Vagina (tissue), 2 donors: ENCODE data around the gene DGKD. TPM values are rescaled to one million over a fixed set of nuclear protein-coding genes. Genes with fewer than 3 reads are reported as not detected.
A peak's percentile ranks its signal among the peaks of the same experiment; 100 is the strongest.
"Not testable (repeated sequence)": the region's sequence is repeated elsewhere in the genome, so short reads cannot be mapped to it uniquely, and the experiment has no call there.

ENCODE experiments used
- DNase-seq, 2 donors: peaks; one replicate each; pipeline ENCODE4 v3.0.0-alpha.2; 2017; ENCODE audit errors: extremely low spot score in 2 of 2
- H3K27ac ChIP-seq: fragments of 200-600 bp; sonication (generic); one replicate; pipeline ENCODE4 v1.5.1; 2019
- H3K27me3 ChIP-seq: fragments of 200-600 bp; sonication (generic); one replicate; pipeline ENCODE4 v1.5.1; 2019
- H3K36me3 ChIP-seq, 2 donors: fragments of 200-600 bp; sonication (generic); one replicate each; pipeline ENCODE4 v1.5.1; 2017 to 2019
- H3K4me1 ChIP-seq: fragments of 200-600 bp; sonication (generic); one replicate; pipeline ENCODE4 v1.5.1; 2019
- H3K4me3 ChIP-seq, 2 donors: fragments of 200-600 bp; sonication (generic); 1 replicate in 1 of 2; 2 replicates in 1 of 2; pipeline ENCODE4 v1.5.1; 2016 to 2019
- H3K9me3 ChIP-seq: fragments of 200-600 bp; sonication (generic); one replicate; pipeline ENCODE4 v1.5.1; 2019
- CTCF ChIP-seq, 3 experiments: fragments of 450-650 bp in 2 of 3; fragments of 200-600 bp in 1 of 3; sonication (generic) in 1 of 3; IDR thresholded peaks; one replicate each; pipeline ENCODE4 v1.5.1; 2017 to 2019; ENCODE audit warnings: antibody characterized with exemption in 3 of 3, mild to moderate bottlenecking in 2 of 3, moderate library complexity in 2 of 3
- POLR2A ChIP-seq, 2 donors: fragments of 450-650 bp; IDR thresholded peaks; one replicate each; pipeline ENCODE4 v1.6.1; 2017; ENCODE audit warnings: antibody characterized with exemption in 2 of 2, mild to moderate bottlenecking in 2 of 2, moderate library complexity in 2 of 2
- POLR2AphosphoS5 ChIP-seq, 2 donors: sonication (generic); formaldehyde crosslinking; IDR thresholded peaks; one replicate each; pipeline ENCODE4 v1.9.0; 2017; ENCODE audit warnings: antibody characterized with exemption in 2 of 2, mild to moderate bottlenecking in 2 of 2, low read depth in 1 of 2; ENCODE audit not compliant: insufficient read depth in 1 of 2
- intact Hi-C: fragments of 100-400 bp; cut with DNase I; formaldehyde crosslinking; loops from one replicate; pipeline ENCODE4 v1.15.1; 2023
- total RNA-seq: library from RNA; depleted of rRNA; stranded (reverse); fragments of >200 nt; gene quantifications from one replicate; pipeline ENCODE4 v1.2.3, GENCODE V29; 2016

DGKD gene
- total RNA-seq, 1 donor from 2014 or later, result 13.3 TPM

GRCh38 chr2:233387667-233388528 lies 33.6 kb downstream of the DGKD start:
- peak in 1 of 2 donors; percentile 93 for DNase-seq
- intact Hi-C loops, result no loop called here
- H3K4me3 ChIP-seq, result peak overlapping the region in 1 of 2 donors; percentile 34
- H3K27ac ChIP-seq, result peak overlapping the region; percentile 77
- peaks cover 3 to 8% of the 10 kb centered on the region in 2 donors for H3K36me3 ChIP-seq
- no peak for TF ChIP-seq CTCF (IDR thresholded peaks at IDR 0.05)
- peak; percentile 42 to 77 for TF ChIP-seq POLR2AphosphoS5 (IDR thresholded peaks at IDR 0.05; ENCODE audit: insufficient read depth in 1 of 2, low read depth in 1 of 2)
- no peaks in the 10 kb centered on the region for H3K9me3 ChIP-seq
- peaks cover 32% of the 10 kb centered on the region for H3K4me1 ChIP-seq
- no peaks in the 10 kb centered on the region for H3K27me3 ChIP-seq

- DNase-seq, result peak in 1 of 2 donors; percentile 25
- TF ChIP-seq POLR2A (IDR thresholded peaks at IDR 0.05), result no peak
- no peak for TF ChIP-seq CTCF (IDR thresholded peaks at IDR 0.05)
- TF ChIP-seq POLR2AphosphoS5 (IDR thresholded peaks at IDR 0.05; ENCODE audit: insufficient read depth in 1 of 2, low read depth in 1 of 2), result no peak
- no peak overlapping the region for H3K27ac ChIP-seq
- peaks cover 32% of the 10 kb centered on the region for H3K4me1 ChIP-seq
- H3K36me3 ChIP-seq, result peaks cover 3 to 8% of the 10 kb centered on the region in 2 donors
- intact Hi-C loops, result loop anchor here (1.0 kb wide), 1 partner anchor 22 kb away; no protein-coding TSS in a partner anchor
- H3K9me3 ChIP-seq, result no peaks in the 10 kb centered on the region
- H3K27me3 ChIP-seq, result no peaks in the 10 kb centered on the region
- no peak overlapping the region for H3K4me3 ChIP-seq
These were observed 35.4 kb downstream of the DGKD start for GRCh38 chr2:233389601-233390125.

- DNase-seq, result no peak
- H3K9me3 ChIP-seq, result no peaks in the 10 kb centered on the region
- no peak overlapping the region for H3K4me3 ChIP-seq
- H3K27me3 ChIP-seq, result no peaks in the 10 kb centered on the region
- H3K27ac ChIP-seq, result no peak overlapping the region
- TF ChIP-seq POLR2AphosphoS5 (IDR thresholded peaks at IDR 0.05; ENCODE audit: insufficient read depth in 1 of 2, low read depth in 1 of 2), result no peak
- no peak for TF ChIP-seq CTCF (IDR thresholded peaks at IDR 0.05)
- no peak for TF ChIP-seq POLR2A (IDR thresholded peaks at IDR 0.05)
- H3K36me3 ChIP-seq, result peaks cover 3% of the 10 kb centered on the region in 2 donors
- intact Hi-C loops, result no loop called here
- H3K4me1 ChIP-seq, result no peaks in the 10 kb centered on the region
These were observed 41.4 kb downstream of the DGKD start for GRCh38 chr2:233395687-233396086.

- H3K4me3 ChIP-seq, intact Hi-C loops, H3K27ac ChIP-seq, H3K36me3 ChIP-seq, H3K4me1 ChIP-seq, H3K27me3 ChIP-seq, DNase-seq, H3K9me3 ChIP-seq: not testable (repeated sequence)
These were observed 42.7 kb downstream of the DGKD start for GRCh38 chr2:233396726-233397665.
